K562 (cell line): ENCODE data around the gene AKR1D1.

Experiments used
- EGR1 ChIP-seq: fragments of 450-650 bp; conservative IDR thresholded peaks from 2 replicates; pipeline ENCODE4 v1.6.1; 2017; ENCODE audit warnings: mild to moderate bottlenecking
- GTF2F1 ChIP-seq: IDR thresholded peaks from 2 replicates; pipeline ENCODE4 v1.6.1; 2011; ENCODE audit warnings: low read depth, low read length, improper control_type of control experiment
- TRIM28 ChIP-seq: fragments of 450-650 bp; IDR thresholded peaks from 2 replicates; pipeline ENCODE4 v1.6.1; 2017
- TF ChIP-seq, protein P1 (sequence below), 3 experiments: IDR thresholded peaks in 2 of 3; conservative IDR thresholded peaks in 1 of 3; 2 replicates each; pipeline ENCODE4 v1.5.1; 2011 to 2012; ENCODE audit warnings: low read length in 3 of 3, mild to moderate bottlenecking in 3 of 3, control low read depth in 2 of 3, improper control_type of control experiment in 1 of 3, inconsistent platforms in 1 of 3, low read depth in 1 of 3, mixed read lengths in 1 of 3, moderate library complexity in 1 of 3; ENCODE audit not compliant: insufficient read depth in 2 of 3
- TF ChIP-seq, protein P2 (sequence below): fragments of 450-650 bp; IDR thresholded peaks from 2 replicates; pipeline ENCODE4 v1.7.0; 2016; ENCODE audit warnings: borderline replicate concordance
- TF ChIP-seq, protein P3 (sequence below): fragments of 250-450 bp; sonication (Bioruptor Pico); IDR thresholded peaks from 2 replicates; pipeline ENCODE4 v1.5.0; 2022; ENCODE audit warnings: mild to moderate bottlenecking
- TF ChIP-seq, protein P4 (sequence below): sonication (generic); formaldehyde crosslinking; IDR thresholded peaks from 2 replicates; pipeline ENCODE4 v1.8.1; 2023; ENCODE audit warnings: mild to moderate bottlenecking, missing genetic modification reagents

DNA sequence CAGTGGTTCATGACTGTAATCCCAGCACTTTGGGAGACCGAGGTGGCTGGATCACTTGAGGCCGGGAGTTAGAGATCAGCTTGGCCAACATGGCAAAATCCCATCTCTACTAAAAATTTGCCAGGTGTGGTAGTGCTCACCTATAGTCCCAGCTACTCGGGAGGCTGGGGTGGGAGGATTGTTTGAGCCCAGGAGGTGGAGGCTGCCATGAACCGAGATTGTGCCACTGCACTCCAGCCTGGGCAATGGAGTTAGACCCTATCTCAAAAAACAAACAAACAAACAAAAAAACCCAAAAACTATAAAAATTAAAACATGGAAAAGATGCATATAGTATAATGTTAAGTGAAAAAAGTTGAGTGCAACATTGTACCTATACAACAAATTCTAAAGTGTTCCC, 81.4 kb downstream of the AKR1D1 start:
- TF ChIP-seq, protein P1, sequence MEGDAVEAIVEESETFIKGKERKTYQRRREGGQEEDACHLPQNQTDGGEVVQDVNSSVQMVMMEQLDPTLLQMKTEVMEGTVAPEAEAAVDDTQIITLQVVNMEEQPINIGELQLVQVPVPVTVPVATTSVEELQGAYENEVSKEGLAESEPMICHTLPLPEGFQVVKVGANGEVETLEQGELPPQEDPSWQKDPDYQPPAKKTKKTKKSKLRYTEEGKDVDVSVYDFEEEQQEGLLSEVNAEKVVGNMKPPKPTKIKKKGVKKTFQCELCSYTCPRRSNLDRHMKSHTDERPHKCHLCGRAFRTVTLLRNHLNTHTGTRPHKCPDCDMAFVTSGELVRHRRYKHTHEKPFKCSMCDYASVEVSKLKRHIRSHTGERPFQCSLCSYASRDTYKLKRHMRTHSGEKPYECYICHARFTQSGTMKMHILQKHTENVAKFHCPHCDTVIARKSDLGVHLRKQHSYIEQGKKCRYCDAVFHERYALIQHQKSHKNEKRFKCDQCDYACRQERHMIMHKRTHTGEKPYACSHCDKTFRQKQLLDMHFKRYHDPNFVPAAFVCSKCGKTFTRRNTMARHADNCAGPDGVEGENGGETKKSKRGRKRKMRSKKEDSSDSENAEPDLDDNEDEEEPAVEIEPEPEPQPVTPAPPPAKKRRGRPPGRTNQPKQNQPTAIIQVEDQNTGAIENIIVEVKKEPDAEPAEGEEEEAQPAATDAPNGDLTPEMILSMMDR (IDR thresholded peaks at IDR 0.05 in 2 of 3, conservative IDR thresholded peaks at IDR 0.05 in 1 of 3; ENCODE audit: insufficient read depth in 2 of 3, low read depth in 1 of 3, low read length in 3 of 3), result no peak
- TF ChIP-seq, protein P2, sequence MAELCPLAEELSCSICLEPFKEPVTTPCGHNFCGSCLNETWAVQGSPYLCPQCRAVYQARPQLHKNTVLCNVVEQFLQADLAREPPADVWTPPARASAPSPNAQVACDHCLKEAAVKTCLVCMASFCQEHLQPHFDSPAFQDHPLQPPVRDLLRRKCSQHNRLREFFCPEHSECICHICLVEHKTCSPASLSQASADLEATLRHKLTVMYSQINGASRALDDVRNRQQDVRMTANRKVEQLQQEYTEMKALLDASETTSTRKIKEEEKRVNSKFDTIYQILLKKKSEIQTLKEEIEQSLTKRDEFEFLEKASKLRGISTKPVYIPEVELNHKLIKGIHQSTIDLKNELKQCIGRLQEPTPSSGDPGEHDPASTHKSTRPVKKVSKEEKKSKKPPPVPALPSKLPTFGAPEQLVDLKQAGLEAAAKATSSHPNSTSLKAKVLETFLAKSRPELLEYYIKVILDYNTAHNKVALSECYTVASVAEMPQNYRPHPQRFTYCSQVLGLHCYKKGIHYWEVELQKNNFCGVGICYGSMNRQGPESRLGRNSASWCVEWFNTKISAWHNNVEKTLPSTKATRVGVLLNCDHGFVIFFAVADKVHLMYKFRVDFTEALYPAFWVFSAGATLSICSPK, result no peak
- TF ChIP-seq GTF2F1 (no peak), TRIM28 (no peak), EGR1 (no peak)
- TF ChIP-seq, protein P3, sequence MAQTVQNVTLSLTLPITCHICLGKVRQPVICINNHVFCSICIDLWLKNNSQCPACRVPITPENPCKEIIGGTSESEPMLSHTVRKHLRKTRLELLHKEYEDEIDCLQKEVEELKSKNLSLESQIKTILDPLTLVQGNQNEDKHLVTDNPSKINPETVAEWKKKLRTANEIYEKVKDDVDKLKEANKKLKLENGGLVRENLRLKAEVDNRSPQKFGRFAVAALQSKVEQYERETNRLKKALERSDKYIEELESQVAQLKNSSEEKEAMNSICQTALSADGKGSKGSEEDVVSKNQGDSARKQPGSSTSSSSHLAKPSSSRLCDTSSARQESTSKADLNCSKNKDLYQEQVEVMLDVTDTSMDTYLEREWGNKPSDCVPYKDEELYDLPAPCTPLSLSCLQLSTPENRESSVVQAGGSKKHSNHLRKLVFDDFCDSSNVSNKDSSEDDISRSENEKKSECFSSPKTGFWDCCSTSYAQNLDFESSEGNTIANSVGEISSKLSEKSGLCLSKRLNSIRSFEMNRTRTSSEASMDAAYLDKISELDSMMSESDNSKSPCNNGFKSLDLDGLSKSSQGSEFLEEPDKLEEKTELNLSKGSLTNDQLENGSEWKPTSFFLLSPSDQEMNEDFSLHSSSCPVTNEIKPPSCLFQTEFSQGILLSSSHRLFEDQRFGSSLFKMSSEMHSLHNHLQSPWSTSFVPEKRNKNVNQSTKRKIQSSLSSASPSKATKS (CRISPR knock-in tag), result no peak
- TF ChIP-seq, protein P4, sequence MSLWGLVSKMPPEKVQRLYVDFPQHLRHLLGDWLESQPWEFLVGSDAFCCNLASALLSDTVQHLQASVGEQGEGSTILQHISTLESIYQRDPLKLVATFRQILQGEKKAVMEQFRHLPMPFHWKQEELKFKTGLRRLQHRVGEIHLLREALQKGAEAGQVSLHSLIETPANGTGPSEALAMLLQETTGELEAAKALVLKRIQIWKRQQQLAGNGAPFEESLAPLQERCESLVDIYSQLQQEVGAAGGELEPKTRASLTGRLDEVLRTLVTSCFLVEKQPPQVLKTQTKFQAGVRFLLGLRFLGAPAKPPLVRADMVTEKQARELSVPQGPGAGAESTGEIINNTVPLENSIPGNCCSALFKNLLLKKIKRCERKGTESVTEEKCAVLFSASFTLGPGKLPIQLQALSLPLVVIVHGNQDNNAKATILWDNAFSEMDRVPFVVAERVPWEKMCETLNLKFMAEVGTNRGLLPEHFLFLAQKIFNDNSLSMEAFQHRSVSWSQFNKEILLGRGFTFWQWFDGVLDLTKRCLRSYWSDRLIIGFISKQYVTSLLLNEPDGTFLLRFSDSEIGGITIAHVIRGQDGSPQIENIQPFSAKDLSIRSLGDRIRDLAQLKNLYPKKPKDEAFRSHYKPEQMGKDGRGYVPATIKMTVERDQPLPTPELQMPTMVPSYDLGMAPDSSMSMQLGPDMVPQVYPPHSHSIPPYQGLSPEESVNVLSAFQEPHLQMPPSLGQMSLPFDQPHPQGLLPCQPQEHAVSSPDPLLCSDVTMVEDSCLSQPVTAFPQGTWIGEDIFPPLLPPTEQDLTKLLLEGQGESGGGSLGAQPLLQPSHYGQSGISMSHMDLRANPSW (CRISPR knock-in tag), result no peak
